Stimulated activated CD4-positive, alpha-beta T cell treated with anti-CD3 and anti-CD28 coated beads, Interleukin-4, amount 100 ng/mL, for 4 hours (primary cell): ENCODE data around the gene EMC7.
"Not testable (repeated sequence)": the region's sequence is repeated elsewhere in the genome, so short reads cannot be mapped to it uniquely, and the experiment has no call there.

Experiments used
- DNase-seq, 2 experiments: peaks; one replicate each; pipeline ENCODE4 v3.0.0-alpha.2; 2020

The EMC7 gene

DNA sequence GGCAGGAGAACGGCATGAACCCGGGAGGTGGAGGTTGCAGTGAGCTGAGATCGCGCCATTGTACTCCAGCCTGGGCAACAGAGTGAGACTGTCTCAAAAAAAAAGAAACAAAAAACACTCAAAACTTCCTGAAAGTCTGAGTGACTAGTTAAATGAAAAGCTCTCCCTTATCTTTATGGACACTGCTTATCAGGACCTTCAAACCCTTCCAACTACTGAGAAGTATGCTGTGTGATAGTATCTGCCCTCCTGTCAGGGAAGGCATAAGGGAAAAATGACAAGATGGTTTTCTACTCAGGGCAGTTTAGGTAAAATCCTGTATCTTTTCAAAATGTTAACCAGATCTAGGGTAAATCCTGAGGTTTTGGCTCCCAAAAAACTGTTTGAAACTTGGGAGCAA lies 21.8 kb downstream of the EMC7 start:
- DNase-seq: no peak

DNA sequence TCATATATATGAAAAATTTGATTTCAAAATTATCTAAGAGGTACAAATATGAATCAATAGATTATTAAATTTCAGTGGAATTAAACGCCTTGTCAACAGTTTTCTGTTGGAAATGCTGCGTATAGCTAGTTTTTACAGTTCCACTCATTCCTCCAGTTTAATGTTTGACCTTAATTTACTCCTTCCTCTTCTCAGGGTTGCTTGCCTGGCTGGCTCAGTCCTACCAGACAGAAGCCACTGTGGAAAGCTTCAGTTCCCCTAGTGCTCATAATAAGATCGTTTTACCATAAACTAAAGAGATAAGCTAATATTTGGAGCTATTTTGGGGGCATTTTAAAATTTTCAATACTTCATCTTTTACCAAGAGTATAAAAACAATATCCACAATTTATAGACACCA lies 22.8 kb downstream of the EMC7 start:
- no peak for DNase-seq

DNA sequence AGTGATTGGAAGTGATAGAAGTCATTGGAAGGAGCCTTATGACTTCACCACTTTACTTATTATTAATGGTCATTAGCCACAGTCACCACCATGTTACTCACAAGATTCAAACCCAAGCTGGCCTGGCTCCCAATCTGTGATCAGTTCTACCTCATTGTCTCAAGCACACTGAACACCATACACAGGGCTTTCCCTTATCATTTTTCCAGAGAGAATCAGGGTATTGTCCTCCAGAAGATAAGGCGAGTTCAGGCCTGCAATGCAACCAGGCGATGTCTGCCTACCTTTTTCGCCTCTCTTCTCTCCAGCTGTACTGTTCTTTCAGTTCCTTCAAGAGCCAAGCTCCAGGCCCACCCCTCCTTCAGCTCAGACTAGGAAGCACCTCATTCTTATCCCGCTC lies 24.9 kb downstream of the EMC7 start:
- no peak for DNase-seq

DNA sequence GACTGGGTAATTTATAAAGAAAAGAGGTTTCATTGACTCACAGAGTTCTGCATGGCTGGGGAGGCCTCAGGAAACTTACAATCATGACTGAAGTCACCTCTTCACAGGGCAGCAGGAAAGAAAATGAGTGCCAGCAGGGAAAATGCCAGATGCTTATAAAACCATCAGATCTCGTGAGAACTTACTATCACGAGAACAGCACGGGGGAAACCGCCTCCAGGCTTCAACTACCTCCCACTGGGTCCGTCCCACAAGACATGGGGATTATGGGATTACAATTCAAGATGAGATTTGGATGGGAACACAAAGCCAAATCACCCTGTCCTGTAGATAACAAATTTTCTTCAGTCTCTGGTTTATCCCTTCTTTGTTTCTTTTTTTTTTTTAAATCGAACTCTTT lies 31.7 kb downstream of the EMC7 start:
- no peak for DNase-seq

DNA sequence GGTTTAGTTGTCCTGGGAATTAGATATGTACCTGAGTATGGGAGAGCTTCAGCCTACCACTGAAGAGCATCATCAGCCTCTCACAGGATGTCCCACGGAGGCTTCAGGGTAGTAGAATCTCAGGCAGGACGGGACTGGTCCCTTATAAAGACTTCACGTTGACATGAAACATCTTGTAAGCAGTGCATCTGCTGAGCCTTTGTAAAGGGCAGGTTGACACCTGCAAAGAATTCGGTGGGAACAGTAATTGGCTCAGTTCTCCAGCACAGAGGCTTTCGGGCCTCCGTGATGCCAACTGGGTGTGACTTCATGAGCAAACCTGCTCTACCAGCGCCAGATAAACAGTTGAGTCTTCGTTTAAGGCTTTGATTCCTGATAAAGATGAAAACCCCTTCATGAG lies 35.7 kb downstream of the EMC7 start:
- DNase-seq: no peak

DNA sequence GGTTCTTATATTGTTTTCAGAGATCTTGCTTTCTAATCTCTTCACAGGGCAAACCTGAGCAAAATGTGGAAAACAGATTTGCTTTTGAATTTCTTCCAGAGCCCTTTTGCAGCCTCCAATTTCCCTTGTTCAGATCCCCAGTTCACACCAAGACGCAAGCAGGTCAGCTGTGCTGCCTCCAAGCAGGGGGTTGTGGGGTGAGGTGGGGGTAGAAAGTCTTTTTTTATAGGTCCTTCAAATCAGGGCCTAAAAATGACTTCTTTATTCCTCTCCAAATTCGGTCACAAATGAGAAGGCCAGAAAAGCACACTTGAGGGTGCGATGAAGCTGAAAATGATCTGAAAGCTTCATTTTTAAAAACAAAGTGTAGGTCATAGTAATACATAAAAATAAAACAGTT lies 36.4 kb downstream of the EMC7 start:
- no peak for DNase-seq

DNA sequence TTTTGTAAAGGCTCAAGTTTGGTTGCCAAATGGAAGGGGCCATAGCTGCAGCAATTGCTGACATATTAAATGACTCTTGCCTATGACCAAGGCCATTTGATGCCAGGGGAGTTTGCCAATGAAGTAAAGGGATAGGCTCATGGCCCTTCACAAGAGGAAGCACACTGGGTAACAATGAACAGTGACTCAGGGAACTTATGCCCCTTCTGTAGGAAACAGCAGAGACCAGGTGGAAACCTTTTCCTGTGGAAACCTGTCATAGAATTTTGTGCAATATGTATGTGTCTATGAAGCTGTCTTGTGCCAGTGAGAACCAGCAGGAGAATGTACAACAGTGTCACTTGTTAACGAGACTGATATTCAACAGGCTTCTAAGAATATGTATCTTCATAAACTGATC lies 37.2 kb downstream of the EMC7 start:
- DNase-seq: no peak

DNA sequence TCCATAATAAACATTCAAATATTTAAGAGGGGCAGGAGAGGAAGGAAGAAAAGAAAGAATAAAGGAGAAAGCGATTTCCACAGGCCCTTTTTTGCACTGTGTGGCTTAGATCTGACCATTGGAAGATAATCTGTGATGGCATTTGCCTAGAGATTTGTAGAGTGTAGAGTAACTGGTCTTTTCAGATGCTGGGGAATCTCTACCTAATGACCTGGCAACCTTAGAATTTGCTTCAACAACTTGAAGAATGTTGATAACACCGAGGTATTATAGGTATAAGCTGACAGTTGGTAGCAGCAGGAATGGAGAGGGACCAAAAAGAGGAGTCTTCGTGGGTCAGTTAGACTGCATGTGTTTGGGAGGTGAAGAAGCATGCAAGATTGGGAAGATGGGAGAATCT lies 41.7 kb downstream of the EMC7 start:
- DNase-seq: no peak

DNA sequence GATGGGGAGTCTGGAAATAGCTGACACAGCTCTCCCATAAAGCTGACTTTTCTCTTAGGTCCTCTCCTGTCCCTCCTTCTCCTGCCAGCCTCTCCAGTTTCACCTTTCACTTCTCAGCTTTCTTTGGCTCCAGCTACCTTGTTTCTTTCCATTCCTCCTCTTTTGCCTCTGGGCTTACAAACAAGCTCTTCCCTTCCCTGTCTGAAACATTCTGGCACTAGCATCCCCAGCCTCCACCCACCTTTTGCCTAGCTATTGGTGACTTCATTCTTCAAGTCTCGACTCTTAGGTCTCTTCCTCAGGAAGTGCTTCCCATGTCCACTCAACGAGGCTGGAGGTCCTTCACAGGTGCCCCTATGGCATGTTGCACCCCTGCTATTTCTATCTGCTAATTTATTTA lies 42.2 kb downstream of the EMC7 start:
- DNase-seq: no peak

DNA sequence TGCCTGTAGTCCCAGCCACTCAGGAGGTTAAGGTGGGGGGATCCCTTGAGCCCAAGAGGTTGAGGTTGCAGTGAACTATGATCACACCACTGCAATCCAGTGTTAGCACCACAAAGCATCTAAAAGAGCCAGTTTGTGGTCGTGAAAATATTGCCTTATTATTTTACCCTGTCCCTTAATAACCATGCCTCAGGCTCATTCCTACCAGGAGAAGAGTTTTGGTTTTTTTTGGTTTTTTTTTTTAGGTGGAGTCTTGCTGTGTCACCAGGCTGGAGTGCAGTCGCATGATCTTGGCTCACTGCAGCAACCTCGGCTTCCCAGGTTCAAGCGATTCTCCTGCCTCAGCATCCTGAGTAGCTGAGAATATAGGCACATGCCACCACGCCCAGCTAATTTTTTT lies 44.8 kb downstream of the EMC7 start:
- no peak for DNase-seq

DNA sequence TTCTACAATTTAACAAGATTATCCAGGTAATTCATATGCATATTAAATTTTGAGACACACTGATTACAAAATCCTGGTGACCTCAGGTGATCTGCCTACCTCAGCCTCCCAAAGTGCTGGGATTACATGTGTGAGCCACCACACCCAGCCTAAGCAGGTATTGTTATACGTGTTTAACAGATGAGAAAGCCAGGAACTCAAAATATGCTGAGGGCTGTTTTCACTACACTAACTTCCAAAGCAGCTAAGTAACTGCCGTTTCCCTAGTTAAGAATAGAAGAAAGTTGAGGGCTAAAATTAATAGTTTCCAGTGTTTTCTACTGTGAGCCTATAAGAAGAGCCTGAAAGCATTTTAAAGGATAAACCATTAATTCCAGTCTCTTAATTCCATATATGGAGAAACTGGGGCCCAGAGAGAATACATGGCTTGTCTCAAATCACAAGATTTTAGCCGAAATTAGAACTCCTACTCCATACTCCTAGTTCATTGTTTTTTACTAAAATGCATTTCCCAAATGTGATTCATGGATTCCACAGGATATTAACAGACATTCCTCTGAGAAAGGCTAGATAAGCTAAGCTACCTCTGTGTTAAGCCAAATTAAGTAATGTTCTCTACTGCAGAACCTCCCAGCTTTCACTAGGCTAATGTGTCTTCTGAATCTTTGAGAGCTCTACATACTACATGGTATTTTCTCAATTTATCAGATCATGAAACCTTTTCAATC lies 45.6 kb downstream of the EMC7 start:
- no peak for DNase-seq

DNA sequence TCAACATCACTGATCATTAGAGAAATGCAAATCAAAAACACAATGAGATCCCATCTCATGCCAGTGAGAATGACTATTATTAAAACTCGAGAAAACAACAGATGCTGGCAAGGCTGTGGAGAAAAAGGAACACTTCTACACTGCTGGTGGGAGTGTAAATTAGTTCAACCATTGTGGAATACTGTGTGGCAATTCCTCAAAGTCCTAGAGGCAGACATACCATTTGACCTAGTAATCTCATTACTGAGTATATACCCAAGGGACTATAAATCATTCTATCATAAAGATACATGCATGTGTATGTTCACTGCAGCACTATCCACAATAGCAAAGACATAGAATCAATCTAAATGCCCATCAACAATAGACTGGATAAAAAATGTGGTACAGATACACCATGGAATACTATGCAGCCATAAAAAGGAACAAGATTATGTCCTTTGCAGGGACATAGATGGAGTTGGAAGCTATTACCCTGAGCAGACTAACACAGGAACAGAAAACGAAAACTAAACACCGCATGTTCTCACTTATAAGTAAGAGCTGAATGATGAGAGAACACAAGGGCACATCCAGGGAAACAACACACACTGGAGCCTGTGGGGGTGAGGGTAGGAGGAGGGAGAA lies 47.5 kb downstream of the EMC7 start:
- DNase-seq: no peak

DNA sequence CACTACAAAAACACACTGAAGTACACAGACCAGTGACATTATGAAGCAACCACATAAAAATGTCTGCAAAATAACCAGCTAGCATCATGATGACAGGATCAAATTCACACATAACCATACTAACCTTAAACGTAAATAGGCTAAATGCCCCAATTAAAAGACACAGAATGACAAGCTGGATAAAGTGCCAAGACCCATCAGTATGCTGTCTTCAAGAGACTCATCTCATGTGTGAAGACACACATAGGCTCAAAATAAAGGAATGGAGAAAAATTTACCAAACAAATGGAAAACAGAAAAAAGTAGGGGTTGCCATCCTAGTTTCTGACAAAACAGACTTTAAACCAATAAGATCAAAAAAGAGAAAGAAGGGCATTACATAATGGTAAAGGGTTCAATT lies 51.3 kb downstream of the EMC7 start:
- DNase-seq: not testable (repeated sequence)

DNA sequence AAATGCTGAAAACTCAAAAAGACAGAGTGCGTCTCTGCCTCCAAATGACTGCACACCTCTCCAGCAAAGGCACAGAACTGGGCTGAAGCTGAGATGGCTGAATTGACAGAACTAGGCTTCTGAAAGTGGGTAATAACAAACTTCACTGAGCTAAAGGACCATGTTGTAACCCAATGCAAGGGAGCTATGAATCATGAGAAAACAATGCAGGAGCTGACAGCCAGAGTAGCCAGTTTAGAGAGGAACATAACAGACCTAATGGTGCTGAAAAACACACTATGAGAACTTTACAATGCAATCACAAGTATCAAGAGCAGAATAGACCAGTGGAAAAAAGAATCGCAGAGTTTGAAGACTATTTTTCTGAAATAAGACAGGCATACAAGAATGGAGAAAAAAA lies 52.5 kb downstream of the EMC7 start:
- DNase-seq: no peak

DNA sequence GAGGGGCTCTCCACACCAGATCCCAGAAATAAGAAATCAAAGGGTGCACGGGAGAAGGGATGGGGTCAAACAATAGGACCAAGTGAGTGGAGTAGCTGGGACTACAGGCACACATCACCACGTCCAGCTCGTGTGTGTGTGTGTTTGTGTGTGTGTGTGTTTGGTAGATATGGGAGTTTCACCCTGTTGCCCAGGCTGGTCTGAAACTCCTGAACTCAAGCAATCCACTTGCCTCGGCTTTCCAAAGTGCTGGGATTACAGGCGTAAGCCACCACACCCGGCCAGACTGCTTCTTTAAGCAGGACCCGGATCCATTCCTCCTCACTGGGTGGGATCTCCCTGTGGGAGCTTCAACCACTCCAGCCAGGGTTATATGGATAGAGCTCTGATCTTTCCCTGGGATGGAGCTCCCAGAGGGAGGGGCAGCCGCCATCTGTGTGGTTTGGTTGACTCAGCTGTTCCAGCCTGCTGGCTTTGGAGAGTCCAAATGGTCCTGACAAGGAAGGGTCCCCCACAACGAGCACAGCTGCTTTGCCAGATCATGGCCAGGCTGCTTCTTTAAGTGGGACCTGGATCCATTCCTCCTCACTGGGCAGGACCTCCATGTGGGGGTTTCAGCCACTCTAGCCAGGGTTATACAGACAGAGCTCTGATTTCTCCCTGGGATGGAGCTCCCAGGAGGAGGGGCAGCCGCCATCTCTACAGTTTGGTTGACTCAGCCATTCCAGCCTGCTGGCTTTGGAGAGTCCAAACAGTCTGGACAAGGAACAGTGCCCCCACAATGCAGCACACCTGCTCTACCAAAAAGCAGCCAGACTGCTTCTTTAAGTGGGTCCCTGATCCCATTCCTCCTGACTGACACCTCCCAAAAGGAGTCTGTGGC lies 53.5 kb downstream of the EMC7 start:
- no peak for DNase-seq

DNA sequence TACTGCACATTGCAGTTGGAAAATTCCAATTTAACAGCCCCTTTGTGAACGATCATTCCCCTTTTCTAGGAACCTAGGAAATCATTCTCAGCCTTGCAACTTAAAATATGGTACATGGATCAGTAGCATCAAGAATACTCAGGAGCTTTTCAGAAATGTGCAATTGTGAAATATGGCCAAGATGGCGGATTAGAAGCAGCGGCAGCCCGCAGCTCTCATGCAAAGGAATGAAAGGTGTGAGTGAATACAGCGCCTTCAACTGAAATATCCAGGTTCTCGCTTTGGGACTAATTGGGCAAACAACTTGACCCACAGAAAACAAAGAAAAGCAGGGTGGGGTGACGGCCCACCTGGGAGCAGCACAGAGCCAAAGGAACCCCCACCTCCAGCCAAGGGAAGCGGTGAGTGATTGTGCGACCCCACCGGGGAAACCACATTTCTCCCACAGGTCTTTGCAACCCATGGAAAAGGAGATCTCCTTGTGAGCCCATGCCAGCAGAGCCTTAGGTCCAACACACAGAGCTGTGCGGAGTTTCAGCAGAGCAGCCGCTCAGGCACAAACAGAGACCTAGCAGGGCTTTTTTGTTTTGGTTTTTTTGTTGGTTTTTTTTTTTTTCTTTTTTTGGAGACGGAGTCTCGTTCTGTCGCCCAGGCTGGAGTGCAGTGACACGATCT lies 55.1 kb downstream of the EMC7 start:
- no peak for DNase-seq

DNA sequence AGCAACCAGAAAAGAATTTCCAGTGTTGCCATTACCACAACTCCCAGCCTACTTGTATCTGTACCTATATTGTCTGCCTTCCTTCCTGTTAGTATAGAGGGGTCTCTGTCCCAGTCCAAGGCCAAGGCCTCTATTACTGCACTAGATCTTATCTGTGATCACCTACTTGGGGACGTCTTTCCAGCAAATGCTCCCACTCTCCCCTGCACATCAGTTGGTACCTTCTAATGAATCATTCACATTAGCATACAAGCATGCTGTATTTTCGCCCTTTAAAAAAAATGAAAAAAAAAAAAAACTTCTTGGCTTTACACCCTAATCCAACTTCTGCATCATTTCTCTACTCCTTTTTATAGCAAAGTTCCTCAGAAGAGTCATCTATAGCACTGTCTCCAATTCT lies 57.8 kb downstream of the EMC7 start:
- no peak for DNase-seq

DNA sequence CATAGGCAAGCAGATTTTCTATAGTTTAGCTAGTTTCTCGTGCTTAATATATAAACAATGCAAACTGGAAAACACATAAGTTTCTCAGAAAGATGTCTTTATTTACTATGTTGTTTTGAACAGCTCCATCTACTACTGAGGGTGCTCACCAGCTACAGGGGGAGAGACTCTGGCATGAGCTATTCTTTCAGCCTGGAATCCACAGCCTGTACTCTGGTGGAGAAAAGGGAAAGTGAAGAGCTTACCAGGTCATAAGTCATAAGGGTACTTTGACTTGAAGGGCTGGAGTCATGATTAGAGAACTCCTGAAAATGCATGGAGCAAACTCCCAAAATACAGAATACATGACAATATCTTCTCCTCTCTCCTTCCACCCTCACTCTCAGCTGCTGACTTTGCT lies 58.3 kb downstream of the EMC7 start:
- DNase-seq: no peak

DNA sequence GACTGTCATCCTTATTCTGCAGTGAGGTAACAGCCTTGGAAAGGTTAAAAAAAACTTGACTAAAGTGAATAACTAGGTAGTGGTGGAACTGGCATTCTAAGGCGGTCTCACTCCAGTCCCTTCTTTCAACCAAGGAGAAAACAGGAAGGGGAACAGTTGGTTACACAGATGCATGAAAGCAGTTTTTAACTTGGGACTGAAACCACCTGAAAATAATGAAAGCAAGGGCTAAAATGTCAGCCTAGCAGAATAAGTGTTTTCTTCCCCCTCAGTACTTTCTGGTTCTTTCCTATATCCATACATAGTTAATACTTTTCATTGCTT lies 61.9 kb downstream of the EMC7 start:
- no peak for DNase-seq

DNA sequence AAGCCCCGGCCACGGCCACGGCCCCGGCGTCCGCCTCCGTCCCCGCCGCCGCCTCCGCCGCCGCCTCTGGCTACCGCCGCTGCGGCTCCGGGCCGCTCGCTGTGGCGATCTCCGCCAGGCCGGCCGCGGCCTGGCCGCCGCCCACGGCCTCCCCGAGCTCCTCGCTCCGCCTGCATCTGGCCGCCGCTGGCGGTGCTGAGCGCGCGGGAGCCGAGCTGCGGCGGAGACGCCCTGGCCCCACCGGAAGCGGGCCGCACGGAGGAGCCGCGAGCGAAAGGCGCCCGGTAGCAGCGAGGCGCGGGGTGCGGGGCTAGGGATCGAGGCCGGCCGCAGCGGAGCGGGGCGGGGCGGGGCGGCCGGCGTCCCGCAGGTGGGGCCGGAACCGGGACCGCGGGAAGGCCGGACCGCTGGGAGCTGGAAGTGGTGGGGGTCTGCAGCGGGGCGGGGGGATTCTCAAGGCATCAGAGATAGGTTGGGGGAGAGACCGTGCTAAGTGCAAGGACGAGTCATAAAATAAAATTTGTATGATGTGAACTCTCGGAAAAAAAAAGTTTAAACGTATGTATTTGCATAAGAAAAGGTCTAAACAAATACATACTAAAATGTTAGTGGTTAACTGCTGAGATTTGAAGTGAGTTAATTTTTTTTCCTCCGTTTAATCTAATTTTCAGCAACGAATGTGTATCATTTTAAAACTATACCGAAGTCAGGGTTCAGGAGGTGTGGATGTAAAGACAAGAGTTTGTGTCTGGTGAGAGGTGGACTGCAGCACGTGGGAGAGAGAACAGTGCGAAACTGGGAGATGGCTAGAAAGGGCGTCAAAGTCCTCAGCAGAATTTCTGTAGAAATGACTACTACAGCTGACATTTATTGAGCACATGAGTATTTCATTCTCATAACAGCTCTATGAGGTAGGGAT lies 62.5 kb downstream of the EMC7 start, which contains the start of gene AVEN:
Gene AVEN, minus strand, starts transcription at position 334 of the 919 bp plus-strand sequence. Its CDS starts 158 bp downstream, at position 176.
- DNase-seq: peak; percentile 57 to 61

DNA sequence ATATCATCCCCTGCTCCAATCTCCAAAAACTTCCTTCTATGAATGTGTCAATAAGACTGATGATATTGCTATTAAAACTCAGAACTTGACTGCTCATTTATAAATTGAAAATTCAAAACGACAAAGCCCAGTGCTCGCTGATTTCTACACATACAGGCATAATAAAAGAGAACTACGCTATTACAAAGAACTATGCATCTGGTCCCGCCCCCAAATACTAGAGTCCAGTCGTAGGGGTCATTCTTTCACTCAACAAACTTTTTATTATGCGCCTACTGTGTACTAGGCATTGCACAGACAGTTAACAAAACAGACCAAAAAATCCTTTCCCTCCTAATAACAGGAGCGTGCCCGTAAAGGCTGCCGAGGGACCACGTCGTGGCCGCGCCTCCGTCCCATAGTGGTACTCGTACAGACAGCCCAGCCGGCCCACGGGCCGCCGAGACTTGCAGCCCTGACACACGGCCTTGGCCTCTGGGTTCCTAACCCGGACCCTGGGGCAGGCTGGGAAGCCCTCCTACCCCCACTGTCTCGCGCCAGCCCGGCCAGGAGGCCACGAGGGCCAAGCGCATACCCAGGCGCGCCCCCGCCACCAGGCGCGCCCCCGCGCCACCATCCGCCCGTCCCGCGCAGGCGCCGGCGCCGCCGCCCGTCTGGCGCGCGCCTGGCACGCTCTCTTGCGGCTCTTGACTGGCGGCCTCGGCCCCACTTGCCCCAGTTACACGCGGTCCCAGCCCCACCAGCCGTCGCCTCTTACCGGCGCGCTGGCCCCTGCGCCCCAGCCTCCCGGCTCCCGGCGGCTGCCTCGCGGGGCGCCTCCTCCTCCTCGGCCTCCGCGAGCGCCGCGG lies 63.4 kb downstream of the EMC7 start:
- peak; percentile 71 to 73 for DNase-seq
